PC-3 (cell line): ENCODE data around the gene CASKIN1.

ENCODE experiments used
- EZH2phosphoT487 ChIP-seq: fragments of 300-600 bp; sonication (generic); IDR thresholded peaks from 2 replicates; pipeline ENCODE4 v1.6.1; 2018; ENCODE audit warnings: mild to moderate bottlenecking, antibody characterized with exemption, low read length, borderline replicate concordance
- TF ChIP-seq, protein P1 (sequence below): fragments of 300-600 bp; sonication (generic); conservative IDR thresholded peaks from 2 replicates; pipeline ENCODE4 v1.5.1; 2017; ENCODE audit warnings: antibody characterized with exemption, low read depth, mild to moderate bottlenecking, low read length

DNA sequence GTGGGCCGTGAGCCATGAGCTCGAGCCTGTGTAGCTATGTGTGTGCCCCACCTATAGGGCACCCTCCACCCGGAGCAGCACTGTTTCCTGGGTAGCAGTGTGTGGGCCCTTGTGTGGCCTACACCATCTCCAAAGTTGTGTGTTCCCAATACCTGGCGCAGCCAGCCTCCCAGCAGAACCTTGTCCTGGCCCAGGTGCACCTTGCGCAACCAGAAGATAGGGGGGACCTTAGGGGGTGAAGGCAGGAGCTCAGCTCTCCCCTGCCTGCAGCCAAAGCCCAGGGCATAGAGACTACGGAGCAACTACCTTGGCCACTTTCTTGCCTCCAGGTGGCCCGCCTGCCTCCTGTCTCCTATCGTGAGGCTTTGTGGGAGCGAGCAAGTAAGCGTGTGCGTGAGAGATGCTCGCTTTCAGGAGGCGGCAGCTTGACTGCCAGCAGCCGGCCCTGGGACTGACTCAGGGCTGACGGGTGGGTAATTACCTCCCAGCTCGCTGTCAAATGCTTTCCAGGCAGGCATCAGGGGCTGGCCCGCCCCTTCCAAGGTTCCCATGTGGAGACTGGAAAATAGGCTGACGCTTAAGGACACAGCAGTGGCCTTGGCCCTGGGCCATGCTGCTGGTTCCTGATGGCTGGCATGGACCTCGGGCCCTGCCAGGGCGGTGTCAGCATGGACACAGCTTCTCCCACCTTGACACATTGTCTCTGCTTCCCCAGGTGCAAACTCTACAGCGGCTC, 21.8 kb downstream of the CASKIN1 start:
- TF ChIP-seq, protein P1, sequence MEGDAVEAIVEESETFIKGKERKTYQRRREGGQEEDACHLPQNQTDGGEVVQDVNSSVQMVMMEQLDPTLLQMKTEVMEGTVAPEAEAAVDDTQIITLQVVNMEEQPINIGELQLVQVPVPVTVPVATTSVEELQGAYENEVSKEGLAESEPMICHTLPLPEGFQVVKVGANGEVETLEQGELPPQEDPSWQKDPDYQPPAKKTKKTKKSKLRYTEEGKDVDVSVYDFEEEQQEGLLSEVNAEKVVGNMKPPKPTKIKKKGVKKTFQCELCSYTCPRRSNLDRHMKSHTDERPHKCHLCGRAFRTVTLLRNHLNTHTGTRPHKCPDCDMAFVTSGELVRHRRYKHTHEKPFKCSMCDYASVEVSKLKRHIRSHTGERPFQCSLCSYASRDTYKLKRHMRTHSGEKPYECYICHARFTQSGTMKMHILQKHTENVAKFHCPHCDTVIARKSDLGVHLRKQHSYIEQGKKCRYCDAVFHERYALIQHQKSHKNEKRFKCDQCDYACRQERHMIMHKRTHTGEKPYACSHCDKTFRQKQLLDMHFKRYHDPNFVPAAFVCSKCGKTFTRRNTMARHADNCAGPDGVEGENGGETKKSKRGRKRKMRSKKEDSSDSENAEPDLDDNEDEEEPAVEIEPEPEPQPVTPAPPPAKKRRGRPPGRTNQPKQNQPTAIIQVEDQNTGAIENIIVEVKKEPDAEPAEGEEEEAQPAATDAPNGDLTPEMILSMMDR = no peak
- TF ChIP-seq EZH2phosphoT487 = no peak
